GM21447 (cell line): ENCODE data around the gene ANO9.

ENCODE experiments used
- ATAC-seq: cut with Tn5 transposase; IDR thresholded peaks from one replicate; pipeline ENCODE4 v1.9.1; 2021; ENCODE audit not compliant: unreplicated experiment

ANO9 gene

DNA sequence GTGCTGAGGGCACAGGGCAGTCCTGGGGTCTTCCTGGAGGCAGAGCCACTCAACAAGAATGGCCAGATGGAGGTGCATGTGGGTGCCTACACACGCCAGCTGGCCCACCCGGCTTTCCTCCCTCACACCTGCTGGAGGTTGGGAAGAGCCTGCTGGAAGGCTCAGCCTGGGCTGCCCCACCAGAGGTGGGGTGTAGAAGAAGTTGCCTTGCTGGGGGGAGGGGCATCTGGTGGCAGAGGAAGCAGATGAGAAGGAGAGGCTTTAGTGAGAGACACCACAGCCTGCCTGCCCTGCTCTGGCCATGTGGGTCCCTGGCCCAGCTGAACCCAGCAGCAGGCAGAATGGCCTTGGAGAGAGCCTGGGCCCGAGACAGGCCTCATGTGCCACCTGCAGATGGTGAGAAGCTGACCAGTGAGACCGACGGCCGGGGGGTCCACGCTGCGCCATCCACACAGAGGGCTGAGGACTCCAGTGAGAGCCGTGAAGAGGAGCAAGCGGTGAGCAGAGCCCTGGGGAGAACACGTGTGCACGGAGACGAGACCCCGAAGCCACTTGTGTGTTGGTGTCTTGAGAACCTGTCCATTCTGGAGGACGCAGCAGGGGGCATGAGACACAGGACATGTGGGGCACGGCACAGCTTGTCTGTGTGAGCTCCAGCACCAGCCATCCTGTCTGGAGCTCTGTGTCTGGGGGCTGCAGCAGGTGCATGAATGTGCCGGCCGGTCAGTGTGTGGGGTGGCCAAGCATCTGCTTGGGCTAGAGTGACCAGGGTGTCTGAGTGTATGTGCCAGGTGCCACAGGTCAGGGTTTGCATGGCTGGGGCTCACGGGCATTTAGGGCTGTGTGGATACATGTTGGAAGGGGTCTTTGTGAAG lies 69.9 kb downstream of the ANO9 start:
- ATAC-seq: no peak

DNA sequence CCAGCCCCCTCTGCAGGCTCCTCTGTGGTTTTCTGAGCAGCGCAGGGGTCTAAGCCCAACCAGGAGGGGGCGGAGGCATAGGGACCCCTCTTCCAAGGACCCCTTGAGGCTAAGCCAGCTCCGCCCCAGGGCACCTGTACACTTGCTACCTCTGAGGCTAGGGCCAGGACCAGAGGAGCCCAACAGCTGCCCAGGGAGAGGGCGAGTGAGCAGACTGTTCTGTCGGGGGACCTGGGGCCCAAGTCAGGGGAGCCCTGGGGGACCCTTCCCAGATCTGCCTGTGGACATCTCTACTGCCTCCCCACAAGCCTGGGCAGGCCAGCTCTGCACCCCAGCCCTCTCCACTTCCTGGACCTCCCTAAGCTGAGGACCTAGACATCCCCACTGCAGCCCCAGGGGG lies 70.8 kb downstream of the ANO9 start:
- no peak for ATAC-seq

DNA sequence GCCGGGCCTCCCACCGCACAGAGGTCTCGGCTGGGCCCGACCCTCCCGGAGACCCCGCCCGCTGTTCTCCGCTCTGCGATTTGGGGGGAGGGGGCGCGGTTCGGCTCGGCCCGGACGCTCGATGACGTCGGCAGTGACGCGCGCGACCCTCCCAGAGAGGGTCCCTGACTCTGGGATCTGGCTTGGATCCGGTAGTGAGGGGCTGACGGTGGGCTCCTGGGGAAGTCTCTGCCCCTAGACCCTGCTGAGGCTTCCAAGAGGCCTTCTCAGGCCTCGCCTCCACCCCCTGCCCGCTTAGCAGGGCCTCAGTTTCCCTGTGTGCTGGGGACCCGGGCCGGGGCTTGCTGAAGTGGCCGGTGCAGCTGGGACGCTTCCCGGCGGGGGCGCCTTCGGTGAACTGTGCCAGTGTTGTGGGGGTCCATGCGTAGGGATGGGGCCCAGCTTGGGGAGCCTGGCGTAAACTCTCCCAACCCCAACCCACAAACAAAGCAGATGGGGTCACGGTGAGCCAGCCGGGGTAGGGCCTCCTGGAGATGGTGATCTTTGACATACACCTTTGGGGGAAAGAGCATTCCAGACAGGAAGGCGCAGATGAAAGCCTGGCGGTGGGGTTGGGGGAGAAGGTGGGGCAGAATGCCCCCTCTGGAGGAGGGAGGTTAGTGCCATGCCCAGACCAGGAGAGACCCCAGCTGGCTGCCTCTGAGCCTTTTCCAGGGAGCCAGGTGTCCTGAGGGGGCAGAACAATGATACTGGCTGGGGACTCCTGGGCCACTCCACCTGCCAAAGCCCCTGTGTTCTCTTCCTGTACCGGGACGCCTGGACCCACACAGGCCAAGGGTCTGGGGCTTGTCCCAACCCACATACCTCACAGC lies 71.5 kb downstream of the ANO9 start:
- ATAC-seq: no peak

DNA sequence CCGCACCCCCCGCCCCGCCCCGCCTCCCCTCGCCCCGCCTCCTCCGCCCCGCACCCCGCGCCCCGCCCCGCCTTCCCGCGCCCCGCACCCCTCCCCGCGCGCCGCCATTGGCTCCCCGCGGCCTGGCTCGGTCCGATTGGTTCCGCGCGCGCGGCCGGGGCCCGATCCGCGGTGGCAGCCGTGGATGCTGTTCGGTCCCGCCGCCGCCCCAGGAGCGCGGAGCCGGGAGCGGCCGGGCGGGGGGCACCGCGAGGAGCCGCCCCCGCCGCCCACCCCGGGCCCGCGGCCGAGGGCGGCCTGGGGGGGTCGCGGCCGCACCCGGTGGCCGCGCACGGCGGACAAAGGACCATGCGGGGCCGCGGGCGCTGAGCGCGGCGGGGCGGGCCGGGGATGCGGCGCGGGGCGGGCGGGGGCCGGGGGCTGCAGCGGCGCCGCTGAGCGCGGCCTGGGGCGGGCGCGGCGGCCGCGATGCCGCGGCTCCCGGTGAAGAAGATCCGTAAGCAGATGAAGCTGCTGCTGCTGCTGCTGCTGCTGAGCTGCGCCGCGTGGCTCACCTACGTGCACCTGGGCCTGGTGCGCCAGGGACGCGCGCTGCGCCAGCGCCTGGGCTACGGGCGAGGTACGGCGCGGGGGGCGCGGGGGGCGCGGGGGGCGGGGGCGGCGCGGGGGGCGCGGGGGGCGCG lies 72.3 kb downstream of the ANO9 start, which contains the start of gene B4GALNT4:
B4GALNT4 (plus strand) TSS at position 164 of the 683 bp plus-strand sequence; CDS start at position 469, 305 bp downstream.
- ATAC-seq: no peak

GRCh38 chr11:368414-369335 lies 73.1 kb downstream of the ANO9 start:
- ATAC-seq: no peak

DNA sequence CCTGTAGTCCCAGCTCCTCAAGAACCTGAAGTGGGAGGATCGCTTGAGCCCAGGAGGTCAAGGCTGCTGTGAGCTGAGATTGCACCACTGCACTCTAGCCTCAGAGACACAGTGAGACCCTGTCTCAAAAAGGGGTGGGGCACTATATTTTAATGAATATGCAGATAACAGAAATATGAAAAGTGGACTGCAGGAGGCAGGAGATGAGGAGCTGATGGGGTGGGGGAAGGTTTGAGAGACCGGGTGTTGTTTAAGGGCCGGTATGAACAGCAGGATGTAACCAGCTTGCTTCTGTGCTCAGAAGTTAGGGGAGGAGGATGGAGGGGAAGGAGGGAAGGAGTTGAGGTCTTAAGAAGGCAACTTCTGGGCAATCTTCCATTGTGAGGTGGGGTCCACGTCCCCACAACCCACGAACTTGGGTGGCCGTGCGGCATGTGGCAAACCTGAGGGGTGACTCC lies 73.8 kb downstream of the ANO9 start:
- no peak for ATAC-seq
